Activated CD8-positive, alpha-beta memory T cell treated with anti-CD3 and anti-CD28 coated beads, Interleukin-2, amount 50 U/mL, for 24 hours (primary cell): Measurements from ENCODE around the gene AGTRAP.

Source experiments
- DNase-seq: peaks from one replicate; pipeline ENCODE4 v3.0.0-alpha.2; 2020; ENCODE audit errors: extremely low read depth

The AGTRAP gene

GRCh38 chr1:11800391-11800755 is 64.4 kb downstream of the AGTRAP start:
- no peak for DNase-seq
